ENCODE data around the gene TMEM273.

Gene TMEM273

DNA sequence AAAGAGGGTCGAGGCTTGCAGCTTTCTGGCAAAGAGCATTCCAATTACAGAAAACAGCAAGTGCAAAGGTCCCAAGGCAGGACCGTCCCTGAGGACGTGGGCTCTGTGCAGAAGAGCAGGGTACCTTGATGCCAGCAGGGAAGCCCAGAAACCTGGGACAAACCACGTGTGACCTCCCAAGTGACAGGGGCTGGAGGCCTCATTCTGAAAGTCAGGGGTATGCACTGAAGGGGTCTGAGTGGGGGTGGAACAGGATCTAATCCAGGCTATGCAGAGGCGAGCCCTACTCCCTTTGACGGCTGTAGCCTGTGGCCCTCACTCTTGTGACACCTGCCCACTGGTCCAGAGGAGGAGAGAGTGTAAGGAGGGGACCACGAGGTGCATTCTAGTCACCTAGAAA, 22.9 kb downstream of the TMEM273 start:
- Histone ChIP-seq H3K4me2 (ENCODE audit: insufficient read depth, low read length) (no peak overlapping the region), H3K9me3 (ENCODE audit: insufficient read depth, low read length, severe bottlenecking) (no peaks in the 10 kb centered on the region), H2AFZ (ENCODE audit: low read depth, low read length) (no peak overlapping the region), H3K4me1 (ENCODE audit: insufficient read depth, low read length) (no peaks in the 10 kb centered on the region), H3K27ac (ENCODE audit: low read length) (no peak overlapping the region), H3K79me2 (ENCODE audit: insufficient read depth, low read length) (no peaks in the 10 kb centered on the region), H3K27me3 (ENCODE audit: insufficient read depth, low read length, poor library complexity) (no peaks in the 10 kb centered on the region), H3K36me3 (ENCODE audit: insufficient read depth, low read length) (no peaks in the 10 kb centered on the region), H4K20me1 (ENCODE audit: insufficient read depth, low read length) (peaks cover 3% of the 10 kb centered on the region), H3K4me3 (ENCODE audit: low read depth in 1 of 2, low read length in 2 of 2) (no peak overlapping the region), H3K9ac (ENCODE audit: low read depth, low read length) (no peak overlapping the region)
- no peak for DNase-seq
- no peak for ATAC-seq (ENCODE audit: insufficient read depth, low read depth)
- TF ChIP-seq, protein P1, sequence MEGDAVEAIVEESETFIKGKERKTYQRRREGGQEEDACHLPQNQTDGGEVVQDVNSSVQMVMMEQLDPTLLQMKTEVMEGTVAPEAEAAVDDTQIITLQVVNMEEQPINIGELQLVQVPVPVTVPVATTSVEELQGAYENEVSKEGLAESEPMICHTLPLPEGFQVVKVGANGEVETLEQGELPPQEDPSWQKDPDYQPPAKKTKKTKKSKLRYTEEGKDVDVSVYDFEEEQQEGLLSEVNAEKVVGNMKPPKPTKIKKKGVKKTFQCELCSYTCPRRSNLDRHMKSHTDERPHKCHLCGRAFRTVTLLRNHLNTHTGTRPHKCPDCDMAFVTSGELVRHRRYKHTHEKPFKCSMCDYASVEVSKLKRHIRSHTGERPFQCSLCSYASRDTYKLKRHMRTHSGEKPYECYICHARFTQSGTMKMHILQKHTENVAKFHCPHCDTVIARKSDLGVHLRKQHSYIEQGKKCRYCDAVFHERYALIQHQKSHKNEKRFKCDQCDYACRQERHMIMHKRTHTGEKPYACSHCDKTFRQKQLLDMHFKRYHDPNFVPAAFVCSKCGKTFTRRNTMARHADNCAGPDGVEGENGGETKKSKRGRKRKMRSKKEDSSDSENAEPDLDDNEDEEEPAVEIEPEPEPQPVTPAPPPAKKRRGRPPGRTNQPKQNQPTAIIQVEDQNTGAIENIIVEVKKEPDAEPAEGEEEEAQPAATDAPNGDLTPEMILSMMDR (IDR thresholded peaks at IDR 0.05; ENCODE audit: borderline replicate concordance, extremely low read depth, low read length, poor library complexity, severe bottlenecking), result no peak
- no peak for TF ChIP-seq EZH2 (IDR thresholded peaks at IDR 0.05; ENCODE audit: borderline replicate concordance, low read depth, low read length, severe bottlenecking)

GRCh38 chr10:49164559-49165188, 23.5 kb downstream of the TMEM273 start:
- Histone ChIP-seq H2AFZ (ENCODE audit: low read depth, low read length) (no peak overlapping the region), H4K20me1 (ENCODE audit: insufficient read depth, low read length) (peaks cover 3% of the 10 kb centered on the region), H3K27me3 (ENCODE audit: insufficient read depth, low read length, poor library complexity) (no peaks in the 10 kb centered on the region), H3K36me3 (ENCODE audit: insufficient read depth, low read length) (no peaks in the 10 kb centered on the region), H3K9me3 (ENCODE audit: insufficient read depth, low read length, severe bottlenecking) (no peaks in the 10 kb centered on the region), H3K27ac (ENCODE audit: low read length) (no peak overlapping the region), H3K79me2 (ENCODE audit: insufficient read depth, low read length) (no peaks in the 10 kb centered on the region), H3K4me2 (ENCODE audit: insufficient read depth, low read length) (no peak overlapping the region), H3K4me1 (ENCODE audit: insufficient read depth, low read length) (no peaks in the 10 kb centered on the region), H3K9ac (ENCODE audit: low read depth, low read length) (no peak overlapping the region), H3K4me3 (ENCODE audit: low read depth in 1 of 2, low read length in 2 of 2) (no peak overlapping the region)
- ATAC-seq (ENCODE audit: insufficient read depth, low read depth) (peak; percentile 81), DNase-seq (peak; percentile 47)
- TF ChIP-seq, protein P1 (IDR thresholded peaks at IDR 0.05; ENCODE audit: borderline replicate concordance, extremely low read depth, low read length, poor library complexity, severe bottlenecking), result peak; percentile 69
- no peak for TF ChIP-seq EZH2 (IDR thresholded peaks at IDR 0.05; ENCODE audit: borderline replicate concordance, low read depth, low read length, severe bottlenecking)

- no peak overlapping the region for H2AFZ ChIP-seq (ENCODE audit: low read depth, low read length)
- no peaks in the 10 kb centered on the region for H3K27me3 ChIP-seq (ENCODE audit: insufficient read depth, low read length, poor library complexity)
- no peak overlapping the region for H3K9ac ChIP-seq (ENCODE audit: low read depth, low read length)
- no peaks in the 10 kb centered on the region for H3K79me2 ChIP-seq (ENCODE audit: insufficient read depth, low read length)
- TF ChIP-seq EZH2 (IDR thresholded peaks at IDR 0.05; ENCODE audit: borderline replicate concordance, low read depth, low read length, severe bottlenecking), result no peak
- TF ChIP-seq, protein P1 (IDR thresholded peaks at IDR 0.05; ENCODE audit: borderline replicate concordance, extremely low read depth, low read length, poor library complexity, severe bottlenecking), result no peak
- no peak overlapping the region for H3K4me3 ChIP-seq (ENCODE audit: low read depth in 1 of 2, low read length in 2 of 2)
- peaks cover 7% of the 10 kb centered on the region for H3K4me1 ChIP-seq (ENCODE audit: insufficient read depth, low read length)
- peaks cover 3% of the 10 kb centered on the region for H4K20me1 ChIP-seq (ENCODE audit: insufficient read depth, low read length)
- no peaks in the 10 kb centered on the region for H3K36me3 ChIP-seq (ENCODE audit: insufficient read depth, low read length)
- no peak overlapping the region for H3K27ac ChIP-seq (ENCODE audit: low read length)
- no peak overlapping the region for H3K4me2 ChIP-seq (ENCODE audit: insufficient read depth, low read length)
- no peaks in the 10 kb centered on the region for H3K9me3 ChIP-seq (ENCODE audit: insufficient read depth, low read length, severe bottlenecking)
- DNase-seq (no peak), ATAC-seq (ENCODE audit: insufficient read depth, low read depth) (no peak)
Measured at GRCh38 chr10:49163741-49164140, 24.4 kb downstream of the TMEM273 start.

Measured in DND-41 (cell line).